HG03196 (cell line): ENCODE results near the gene ACOXL.
A peak's percentile ranks its signal among the peaks of the same experiment; 100 is the strongest.
"Not testable (repeated sequence)": the region's sequence is repeated elsewhere in the genome, so short reads cannot be mapped to it uniquely, and the experiment has no call there.

Source experiments
- ATAC-seq: cut with Tn5 transposase; IDR thresholded peaks from one replicate; pipeline ENCODE4 v1.9.1; 2021; ENCODE audit not compliant: unreplicated experiment

ACOXL gene

DNA sequence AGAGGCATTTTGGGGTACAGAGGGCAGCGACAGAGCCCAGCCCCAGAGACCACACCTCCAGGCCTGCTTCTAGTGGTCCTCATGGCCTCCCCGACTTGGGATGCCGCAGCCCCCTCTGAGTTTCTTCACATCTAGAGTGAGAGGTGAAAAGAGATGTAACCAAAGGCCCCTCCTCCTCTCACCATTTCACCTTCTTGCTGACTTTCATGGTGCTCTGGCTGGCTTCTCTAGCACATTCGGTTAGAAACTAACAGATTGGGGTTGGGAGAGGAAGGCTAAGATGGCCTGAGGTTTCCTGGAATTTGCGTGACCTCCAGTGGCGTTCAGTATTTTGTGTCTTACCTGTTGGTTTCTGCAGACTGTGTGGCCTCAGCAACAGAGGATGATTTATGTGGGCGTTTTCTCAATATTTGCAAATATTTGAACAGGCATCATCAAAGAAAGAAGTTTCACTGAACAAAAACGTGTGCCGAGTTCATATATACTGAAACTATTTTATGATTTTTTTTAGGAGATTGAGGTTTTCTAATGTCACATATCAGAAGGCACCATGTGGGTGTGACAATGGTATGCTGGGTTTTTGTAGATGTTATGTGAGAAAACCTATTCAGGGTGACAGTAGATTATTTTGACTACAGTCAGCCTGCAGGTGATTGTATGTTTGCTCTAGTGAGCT lies 318.5 kb downstream of the ACOXL start:
- ATAC-seq, result no peak

DNA sequence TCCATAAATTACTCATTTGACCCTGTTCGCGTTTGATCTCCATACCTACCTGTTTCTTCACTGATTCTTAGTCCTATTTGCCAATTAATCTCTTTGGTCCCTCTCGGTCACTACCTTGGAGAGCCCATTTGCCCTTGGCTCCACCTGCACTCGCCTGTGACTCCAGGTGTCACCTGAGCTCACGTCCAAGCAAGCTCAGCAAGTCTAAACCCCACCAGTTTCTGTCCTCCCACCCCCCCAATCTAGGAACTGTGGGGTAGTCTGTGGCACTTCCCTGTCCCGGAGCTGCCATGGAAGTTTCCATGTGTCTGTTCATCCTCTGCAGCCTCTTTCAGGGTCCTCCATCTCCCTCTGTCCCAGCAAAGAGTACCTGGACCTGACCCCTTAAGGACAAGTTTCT lies 320.2 kb downstream of the ACOXL start:
- no peak for ATAC-seq

DNA sequence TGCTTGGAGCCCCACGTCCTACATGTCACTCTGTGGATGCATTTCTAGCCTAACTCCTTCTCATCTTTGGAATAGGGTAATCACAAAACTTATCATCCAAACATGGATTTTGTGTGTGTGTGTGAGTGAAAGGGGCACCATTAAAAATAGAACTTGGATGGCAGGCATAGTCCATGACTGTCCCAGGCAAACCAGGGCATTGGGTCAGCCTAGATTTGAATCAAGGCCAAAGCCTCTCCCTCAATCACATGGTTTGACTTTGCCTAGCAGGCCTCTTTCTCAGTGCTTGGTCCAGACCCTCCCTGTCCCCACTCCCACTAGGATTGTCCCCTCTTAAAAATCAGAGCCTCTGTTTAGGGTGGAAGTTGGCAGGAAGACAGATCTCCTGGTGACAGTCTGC lies 320.9 kb downstream of the ACOXL start:
- ATAC-seq, result no peak

DNA sequence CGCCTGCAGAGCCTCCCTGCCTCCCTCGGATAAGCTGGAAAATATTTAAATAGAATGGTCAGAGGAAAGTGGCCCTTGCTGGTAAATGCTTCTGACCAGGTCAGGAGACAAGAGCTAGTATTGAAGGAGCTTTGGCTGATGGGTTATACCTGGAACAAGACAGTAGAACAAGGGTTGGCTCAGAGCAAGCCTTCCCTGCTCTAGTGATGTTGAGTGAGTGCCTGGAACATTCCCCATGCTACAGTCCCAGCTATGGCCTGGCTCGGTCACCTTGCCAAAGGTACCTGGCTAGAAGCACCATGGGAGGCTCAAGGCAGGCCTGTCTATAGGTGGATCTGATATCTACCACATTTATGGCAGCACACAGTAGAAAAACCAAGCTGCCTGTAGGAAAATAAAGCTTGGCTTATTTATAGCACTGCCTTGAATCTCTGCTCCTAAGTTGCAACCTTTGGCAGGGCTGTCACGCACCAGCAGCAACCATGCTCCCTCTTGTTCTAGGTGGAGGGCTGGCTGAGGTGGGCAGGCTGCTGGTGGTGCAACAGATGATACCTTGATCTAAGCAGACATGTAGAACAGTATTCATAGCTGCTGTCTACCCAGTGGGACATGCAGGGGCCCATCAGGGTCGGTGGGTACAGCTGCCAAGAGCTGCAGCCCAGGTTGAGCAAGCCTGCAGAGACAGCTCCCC lies 321.6 kb downstream of the ACOXL start:
- ATAC-seq, result no peak

DNA sequence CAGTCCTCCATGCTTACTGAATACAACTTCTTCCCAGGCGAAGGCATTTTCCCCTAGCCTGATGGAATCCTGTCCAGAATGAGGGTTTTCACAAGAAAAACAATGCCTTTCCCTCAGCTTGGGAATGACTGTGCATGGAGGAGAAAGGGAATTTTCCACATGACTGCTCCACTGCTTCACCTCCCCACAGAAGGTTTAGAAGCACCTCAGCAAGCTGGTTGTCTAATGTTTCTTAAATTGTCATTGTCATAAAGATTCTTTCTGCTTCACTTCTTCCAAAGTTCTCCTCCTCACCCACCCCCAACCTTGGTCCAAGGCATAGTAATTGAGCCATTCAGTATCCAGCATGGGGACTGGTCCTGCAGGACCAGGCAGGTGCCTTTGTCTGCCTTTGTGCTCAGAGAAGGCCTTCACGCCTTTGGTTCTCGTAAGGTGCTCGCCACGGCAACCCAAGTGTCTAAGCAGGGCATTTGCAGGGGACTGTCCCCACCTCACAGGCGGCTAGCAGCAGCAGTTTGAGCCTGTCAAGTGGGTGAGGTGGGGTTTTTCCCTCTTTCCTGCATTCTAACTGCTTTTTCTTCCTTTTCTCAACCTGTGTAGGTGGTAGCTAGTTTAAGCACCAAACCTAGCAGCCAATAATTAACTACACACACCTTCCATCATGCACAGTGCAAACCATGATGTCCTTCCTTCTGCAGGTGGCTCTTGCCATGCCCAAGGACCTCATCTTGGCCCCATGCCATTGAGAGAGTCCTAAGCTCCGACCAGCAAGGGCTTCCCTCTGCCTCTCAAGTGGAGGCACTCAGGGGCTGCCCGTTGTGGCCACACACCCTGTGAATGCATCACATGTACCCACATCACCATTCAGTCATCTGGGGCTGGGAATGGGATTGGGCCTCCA lies 322.7 kb downstream of the ACOXL start:
- ATAC-seq, result peak; percentile 47

DNA sequence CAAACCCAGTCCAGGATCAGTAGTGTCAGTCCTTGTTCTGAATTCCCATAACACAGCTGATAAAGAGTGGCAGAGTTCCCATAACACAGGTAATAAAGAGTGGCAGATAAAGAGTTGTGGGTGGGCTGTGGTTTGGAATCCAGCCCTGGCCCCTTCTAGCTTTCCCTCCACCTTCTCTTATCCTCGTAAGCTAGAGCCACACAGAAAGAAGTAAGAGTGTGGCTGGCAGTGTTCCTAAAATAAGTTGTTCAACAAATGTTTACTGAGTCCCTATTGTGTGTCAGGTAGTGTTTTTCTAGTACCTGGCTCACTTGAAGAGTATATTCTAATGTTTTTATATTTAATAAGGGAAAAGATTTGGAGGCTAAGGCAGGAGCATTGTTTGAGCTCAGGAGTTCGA lies 323.4 kb downstream of the ACOXL start:
- ATAC-seq, result no peak

DNA sequence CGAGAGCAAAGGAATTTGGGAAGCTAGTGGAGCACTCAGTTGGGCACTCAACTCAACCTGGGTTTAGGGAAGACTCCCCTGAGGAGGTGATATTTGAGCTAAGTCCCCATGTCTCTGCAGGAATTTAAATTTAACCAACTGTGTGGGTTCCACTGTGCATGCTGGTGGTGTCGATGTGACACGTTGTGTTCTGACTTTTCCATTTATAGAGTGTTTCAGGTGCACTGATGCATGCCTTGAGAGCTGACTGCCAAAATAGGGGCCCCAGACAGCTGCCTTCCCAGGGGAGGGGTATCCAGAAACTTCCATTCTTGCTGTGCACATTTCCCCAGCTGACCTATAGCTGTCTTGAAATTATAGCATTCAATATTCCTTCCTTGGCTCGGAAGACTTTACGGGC lies 324.7 kb downstream of the ACOXL start:
- no peak for ATAC-seq

DNA sequence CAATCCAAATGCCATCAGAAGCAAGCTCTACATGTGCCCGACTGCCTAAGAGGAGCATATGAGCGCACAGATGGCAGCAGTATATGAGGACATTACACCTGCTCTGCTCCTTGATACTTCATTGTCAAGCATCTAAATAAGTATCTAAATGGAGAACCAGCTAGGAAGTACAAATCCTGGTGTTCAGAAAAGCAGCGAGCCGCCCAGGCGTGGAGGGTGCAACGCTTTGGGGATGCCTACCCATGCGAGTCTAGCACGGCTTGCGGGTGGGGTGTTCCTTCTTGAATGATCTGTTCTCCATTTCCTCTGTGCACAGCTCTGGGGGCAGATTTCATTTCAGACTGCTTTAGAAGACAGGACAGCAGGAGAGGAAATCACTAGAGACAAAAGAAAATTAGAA lies 325.3 kb downstream of the ACOXL start:
- no peak for ATAC-seq

DNA sequence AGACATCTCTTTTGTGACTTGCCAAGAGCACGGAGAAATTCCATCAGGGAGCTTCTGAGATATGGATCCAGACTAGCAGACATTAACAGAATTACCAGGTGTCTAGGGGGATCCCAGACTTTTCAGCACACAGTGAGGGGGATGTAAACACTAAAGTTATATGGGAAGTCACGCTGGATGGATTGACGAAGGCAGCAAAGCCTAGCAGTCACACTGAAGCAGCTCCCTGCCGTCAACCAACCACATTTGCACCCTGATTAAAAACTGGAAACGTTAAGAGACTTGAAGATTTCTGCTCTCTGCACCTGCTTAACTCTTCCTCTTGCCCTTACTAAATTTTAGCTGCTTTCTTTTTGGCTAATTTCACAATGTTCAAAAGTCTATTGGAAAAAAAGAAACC lies 325.9 kb downstream of the ACOXL start:
- ATAC-seq, result no peak

DNA sequence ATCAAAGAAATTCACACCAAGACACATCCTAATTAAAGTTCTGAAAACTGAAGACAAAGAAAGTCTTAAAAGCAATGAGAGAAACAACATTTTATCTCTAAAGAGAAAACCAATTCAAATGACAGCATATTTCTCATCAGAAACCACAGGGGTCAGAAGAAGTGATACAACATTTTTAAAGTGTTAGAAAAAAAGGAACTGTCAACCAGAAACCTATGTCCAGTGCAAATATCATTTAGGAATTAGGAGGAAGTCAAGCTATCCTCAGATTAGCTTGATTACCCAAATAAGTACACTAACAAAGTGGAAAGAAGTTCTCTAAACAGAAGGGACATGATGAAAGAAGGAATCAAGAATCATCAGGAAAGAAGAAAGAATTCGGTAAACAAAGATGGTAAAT lies 328.8 kb downstream of the ACOXL start:
- no peak for ATAC-seq

DNA sequence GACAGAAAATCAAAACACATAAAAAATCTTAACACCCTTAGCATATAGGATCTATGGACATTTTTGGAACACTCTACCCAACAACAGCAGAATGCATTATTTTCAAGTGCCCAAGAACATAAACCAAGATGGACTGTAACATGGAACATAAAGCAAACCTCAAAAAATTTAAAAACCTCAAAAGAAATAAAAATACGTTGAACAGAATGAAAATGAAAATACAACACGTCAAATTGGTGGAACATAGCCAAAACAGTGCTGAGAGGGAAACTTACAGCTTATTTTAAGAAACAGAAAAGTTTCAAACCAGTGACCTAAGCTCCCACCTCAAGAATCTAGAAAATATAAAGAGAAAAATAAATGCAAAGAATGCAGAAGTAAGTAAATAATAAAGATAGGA lies 330.0 kb downstream of the ACOXL start:
- peak; percentile 50 for ATAC-seq

DNA sequence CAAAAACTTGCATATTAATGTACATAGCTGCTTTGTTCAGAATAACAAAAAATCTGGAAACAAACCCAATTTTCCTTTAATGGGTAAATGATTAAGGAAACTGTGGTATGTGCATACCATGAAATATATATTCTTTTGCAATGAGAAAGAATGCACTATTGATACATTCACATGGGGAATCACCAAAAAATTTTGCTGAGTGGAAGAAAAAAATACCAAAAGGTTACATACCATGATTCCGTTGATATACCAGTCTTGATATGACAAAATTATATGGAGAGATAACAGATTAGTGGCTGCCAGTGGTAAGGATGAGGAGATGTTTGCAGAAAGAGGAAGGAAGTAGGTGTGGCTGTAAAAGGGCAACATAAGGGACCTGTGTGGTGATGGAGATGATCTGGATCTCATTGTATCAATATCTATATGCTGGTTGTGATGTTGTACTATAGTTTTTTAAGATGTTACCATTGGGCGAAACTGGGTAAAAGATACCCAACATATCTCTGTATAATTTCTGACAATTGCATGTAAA lies 333.8 kb downstream of the ACOXL start:
- ATAC-seq, result no peak

DNA sequence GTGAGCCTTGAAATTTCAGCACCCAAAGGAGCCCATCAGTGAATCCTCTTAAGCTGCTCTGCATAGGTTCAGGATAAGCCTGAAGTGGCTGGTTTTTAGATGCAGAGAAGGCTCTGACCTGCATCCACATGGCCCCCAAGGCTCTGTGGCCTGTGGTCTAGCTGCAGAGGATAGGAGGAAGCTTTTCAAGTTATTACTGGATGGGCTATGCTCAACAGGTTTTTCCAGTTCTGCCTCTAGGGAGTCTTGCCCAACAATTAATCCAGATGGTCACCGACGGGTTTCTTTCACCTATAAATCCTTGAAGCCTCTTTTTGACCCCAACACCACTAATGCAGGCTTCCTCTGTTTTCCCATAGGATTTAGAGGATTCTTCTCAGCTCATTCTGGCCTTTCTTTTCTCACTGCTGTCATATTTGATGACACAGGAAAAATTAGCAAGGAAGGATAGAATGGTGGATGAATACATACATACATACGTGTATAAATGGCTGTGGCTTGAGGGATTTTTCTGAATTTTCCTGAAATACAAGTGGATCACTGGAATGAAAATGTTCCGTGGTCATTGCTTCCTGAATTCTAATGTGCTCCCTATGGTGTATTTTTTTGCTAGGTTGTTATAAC lies 336.2 kb downstream of the ACOXL start:
- ATAC-seq, result no peak

DNA sequence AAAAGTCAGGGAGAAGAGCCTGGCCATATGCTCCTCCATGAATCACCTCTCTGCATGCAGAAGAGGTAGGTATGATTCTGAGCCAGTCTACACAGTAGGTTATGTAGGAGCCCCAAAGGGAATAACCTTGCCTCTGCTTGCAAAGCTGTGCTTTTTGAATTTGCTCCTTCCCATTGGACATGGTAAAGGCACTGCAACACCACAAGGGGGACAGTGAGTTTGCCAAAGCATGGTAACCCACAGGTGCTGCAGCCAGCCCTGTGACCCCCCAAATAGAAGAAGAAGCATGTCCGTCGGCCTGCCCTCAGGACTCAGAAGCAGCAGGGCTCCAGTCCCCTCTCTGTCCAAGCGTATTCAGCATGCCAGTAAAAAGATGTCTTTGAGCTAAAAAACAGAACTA lies 337.3 kb downstream of the ACOXL start:
- ATAC-seq, result no peak

DNA sequence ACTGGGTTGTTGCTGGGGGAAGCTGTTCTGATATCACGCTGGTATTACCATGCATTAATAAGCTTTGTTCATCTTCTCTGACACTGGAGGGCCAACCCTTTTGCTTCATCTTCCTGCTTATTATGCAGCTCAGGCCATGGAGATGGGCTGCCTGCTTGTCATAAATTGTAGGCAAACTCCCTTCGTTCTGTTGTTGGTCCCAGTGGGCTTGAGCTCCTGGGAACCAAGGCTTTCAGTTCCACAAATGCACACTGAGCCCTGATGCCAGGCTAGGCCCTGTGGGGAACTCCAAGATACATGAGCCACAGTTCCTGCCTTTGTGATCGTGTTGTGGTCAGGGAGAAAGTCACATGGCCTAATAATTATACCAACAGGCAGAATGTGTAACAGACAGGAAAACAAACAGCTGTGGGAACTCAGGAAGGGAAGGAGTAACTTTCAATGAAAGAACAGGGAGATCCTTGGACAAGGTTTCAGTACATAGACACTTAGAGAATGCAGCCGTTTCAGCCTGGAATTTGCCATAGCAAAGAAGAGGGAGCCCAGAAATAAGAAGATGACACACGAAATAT lies 339.3 kb downstream of the ACOXL start:
- ATAC-seq, result no peak

DNA sequence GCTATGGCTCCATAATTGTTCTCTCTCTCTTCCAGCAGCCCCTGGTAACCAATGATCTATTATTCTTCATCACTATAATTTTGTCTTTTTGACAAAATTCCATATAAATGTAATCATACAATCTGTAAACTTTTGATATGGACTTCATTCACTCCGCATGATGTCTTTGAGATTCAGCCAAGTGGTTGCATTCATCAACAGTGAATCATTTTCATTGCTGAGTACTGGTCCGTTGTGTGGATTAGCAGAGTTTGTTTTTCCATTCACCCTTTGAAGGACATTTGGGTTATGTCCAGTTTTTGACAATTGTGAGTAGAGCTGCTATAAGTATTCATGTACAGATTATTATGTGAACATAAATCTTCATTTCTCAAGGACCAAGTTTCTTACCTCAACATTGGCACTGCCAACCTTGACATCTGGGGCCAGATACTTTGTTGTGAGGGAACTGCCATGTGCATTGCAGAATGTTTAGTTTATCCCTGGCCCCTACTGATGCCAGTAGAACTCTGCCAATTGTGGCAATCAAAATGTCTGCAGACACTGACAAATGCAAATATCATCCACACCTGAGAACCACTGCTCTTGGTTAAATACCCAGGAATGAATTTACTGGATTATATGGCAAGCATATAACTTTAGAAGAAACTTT lies 340.0 kb downstream of the ACOXL start:
- no peak for ATAC-seq

DNA sequence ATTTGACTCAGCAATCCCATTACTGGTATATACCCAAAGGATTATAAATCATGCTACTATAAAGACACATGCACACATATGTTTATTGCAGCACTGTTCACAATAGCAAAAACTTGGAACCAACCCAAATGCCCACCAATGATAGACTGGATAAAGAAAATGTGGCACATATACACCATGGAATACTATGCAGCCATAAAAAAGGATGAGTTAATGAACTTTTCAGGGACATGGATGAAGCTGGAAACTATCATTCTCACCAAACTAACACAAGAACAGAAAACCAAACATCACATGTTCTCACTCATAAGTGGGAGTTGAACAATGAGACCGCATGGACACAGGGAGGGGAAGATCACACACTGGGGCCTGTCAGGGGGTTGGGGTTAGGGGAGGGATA lies 350.3 kb downstream of the ACOXL start:
- ATAC-seq, result not testable (repeated sequence)

DNA sequence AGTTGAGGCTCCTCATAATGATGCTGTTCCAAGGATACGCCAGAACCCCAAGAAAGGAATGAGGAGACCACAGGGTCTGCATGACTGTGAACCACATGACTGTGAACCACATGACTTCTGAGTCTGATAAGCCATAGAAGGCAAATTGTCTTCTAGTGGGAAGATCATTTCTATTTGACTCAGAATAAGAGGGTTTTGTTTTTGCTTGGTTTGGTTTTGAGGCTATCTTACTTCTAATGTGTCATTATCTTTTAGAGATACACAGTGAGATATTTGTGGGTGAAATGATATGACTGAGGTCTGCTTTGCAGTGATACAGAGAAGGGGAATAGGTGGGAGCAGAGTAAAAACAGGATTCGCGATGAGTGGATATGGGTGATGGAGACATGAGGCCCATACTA lies 359.4 kb downstream of the ACOXL start:
- no peak for ATAC-seq

DNA sequence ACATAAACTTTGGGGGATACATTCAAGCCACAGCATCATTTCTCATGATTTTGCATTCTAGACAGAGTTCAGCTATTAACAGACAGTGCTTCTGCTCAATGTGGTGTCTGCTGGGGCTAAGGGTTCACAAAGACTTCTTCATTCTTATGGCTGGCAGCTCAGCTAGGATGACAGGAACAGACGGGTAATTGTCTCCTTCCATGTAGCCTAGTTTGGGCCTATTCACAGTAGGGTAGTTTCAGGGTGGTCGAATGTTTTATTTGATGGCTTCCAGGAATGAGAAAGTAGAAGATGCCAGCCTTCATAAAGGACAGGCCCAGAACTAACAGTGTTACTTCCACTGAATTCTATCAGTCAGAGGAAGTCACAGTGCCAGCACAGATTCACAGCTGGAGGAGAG lies 362.3 kb downstream of the ACOXL start:
- no peak for ATAC-seq

DNA sequence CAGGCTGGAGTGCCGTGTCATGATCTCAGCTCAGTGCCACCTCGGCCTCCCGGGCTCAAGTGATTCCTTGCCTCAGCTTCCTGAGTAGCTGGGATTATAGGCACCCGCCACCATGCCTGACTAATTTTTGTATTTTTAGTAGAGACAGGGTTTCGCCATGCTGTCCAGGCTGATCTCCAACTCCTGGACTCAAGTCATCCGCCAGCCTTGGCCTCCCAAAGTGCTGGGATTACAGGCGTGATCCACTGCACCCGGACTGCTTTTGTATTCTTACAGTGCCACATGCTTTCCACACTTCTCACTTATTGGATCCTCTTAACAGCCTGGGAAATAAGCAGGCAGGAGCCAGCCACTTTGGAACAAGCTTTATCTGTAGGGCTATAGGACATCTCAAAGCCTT lies 363.1 kb downstream of the ACOXL start:
- no peak for ATAC-seq
